WTC11 (cell line): Measurements from ENCODE around the gene PEX10. TPM values are rescaled to one million over a fixed set of nuclear protein-coding genes. Genes with fewer than 3 reads are reported as not detected.

ENCODE experiments used
- ATAC-seq: fragments of 200-7000 bp; cut with Tn5 transposase; 2 replicates; pipeline ENCODE4 v1.10.0; 2021; ENCODE audit warnings: mild to moderate bottlenecking, moderate library complexity
- CTCF ChIA-PET: fragments of 300-600 bp; sonication (Branson Sonifier 250); formaldehyde crosslinking; loops from one replicate; lab custom pipeline; 2021; ENCODE audit warnings: antibody characterized with exemption; lab: Charles Lee
- POLR2A ChIA-PET: fragments of 350-600 bp; sonication (Branson Sonifier 250); formaldehyde crosslinking; loops from one replicate; lab custom pipeline; 2021; ENCODE audit warnings: antibody characterized with exemption; lab: Charles Lee
- DNase-seq: peaks from one replicate; pipeline ENCODE4 v3.0.0; 2021; ENCODE audit warnings: low spot score
- H3K27ac Mint-ChIP-seq: 2 replicates; pipeline ENCODE4 v1.8.0; 2021; ENCODE audit warnings: mixed read lengths
- H3K27me3 Mint-ChIP-seq: 2 replicates; pipeline ENCODE4 v1.8.0; 2021; ENCODE audit warnings: low read depth, mild to moderate bottlenecking, moderate library complexity, mixed read lengths
- H3K36me3 Mint-ChIP-seq: 2 replicates; pipeline ENCODE4 v1.8.0; 2021; ENCODE audit warnings: mixed read lengths
- H3K4me1 Mint-ChIP-seq: 2 replicates; pipeline ENCODE4 v1.8.0; 2022; ENCODE audit warnings: mixed read lengths
- H3K4me3 Mint-ChIP-seq: 2 replicates; pipeline ENCODE4 v1.8.0; 2021; ENCODE audit warnings: mild to moderate bottlenecking, moderate library complexity, mixed read lengths
- H3K9me3 Mint-ChIP-seq: 2 replicates; pipeline ENCODE4 v1.8.0; 2021; ENCODE audit warnings: mixed read lengths
- AR ChIP-seq: fragments of 250-450 bp; sonication (Bioruptor Pico); IDR thresholded peaks from 2 replicates; pipeline ENCODE4 v1.9.0; 2021; ENCODE audit warnings: mild to moderate bottlenecking
- ARID4B ChIP-seq: sonication (generic); formaldehyde crosslinking; IDR thresholded peaks from 2 replicates; pipeline ENCODE4 v1.8.0; 2023; ENCODE audit warnings: missing genetic modification reagents, mild to moderate bottlenecking, borderline replicate concordance
- ATF2 ChIP-seq: sonication (generic); formaldehyde crosslinking; IDR thresholded peaks from 2 replicates; pipeline ENCODE4 v1.8.1; 2022; ENCODE audit warnings: low read depth, missing genetic modification reagents, borderline replicate concordance
- ATF6 ChIP-seq: sonication (generic); formaldehyde crosslinking; IDR thresholded peaks from 2 replicates; pipeline ENCODE4 v1.8.1; 2023; ENCODE audit warnings: mild to moderate bottlenecking, missing genetic modification reagents
- CBFB ChIP-seq: sonication (generic); formaldehyde crosslinking; IDR thresholded peaks from 2 replicates; pipeline ENCODE4 v1.8.1; 2022; ENCODE audit warnings: mild to moderate bottlenecking, low read depth, missing genetic modification reagents
- E2F5 ChIP-seq: sonication (generic); formaldehyde crosslinking; IDR thresholded peaks from 2 replicates; pipeline ENCODE4 v1.8.1; 2022; ENCODE audit warnings: mild to moderate bottlenecking, moderate library complexity, missing genetic modification reagents
- ERG ChIP-seq: fragments of 250-450 bp; sonication (Bioruptor Pico); IDR thresholded peaks from 2 replicates; pipeline ENCODE4 v1.8.0; 2021; ENCODE audit warnings: mild to moderate bottlenecking
- RELA ChIP-seq: sonication (generic); formaldehyde crosslinking; IDR thresholded peaks from 2 replicates; pipeline ENCODE4 v1.8.1; 2022; ENCODE audit warnings: missing genetic modification reagents, mild to moderate bottlenecking, borderline replicate concordance
- SOX15 ChIP-seq: fragments of 250-450 bp; sonication (Bioruptor Pico); IDR thresholded peaks from 2 replicates; pipeline ENCODE4 v1.9.0; 2021; ENCODE audit warnings: mild to moderate bottlenecking
- USF1 ChIP-seq: sonication (generic); formaldehyde crosslinking; IDR thresholded peaks from 2 replicates; pipeline ENCODE4 v1.8.0; 2022; ENCODE audit warnings: mild to moderate bottlenecking, missing genetic modification reagents
- ZMAT4 ChIP-seq: fragments of 250-450 bp; sonication (Bioruptor Pico); IDR thresholded peaks from 2 replicates; pipeline ENCODE4 v1.9.0; 2021; ENCODE audit warnings: mild to moderate bottlenecking
- ZNF219 ChIP-seq: sonication (generic); formaldehyde crosslinking; IDR thresholded peaks from 2 replicates; pipeline ENCODE4 v1.8.0; 2023; ENCODE audit warnings: missing genetic modification reagents, mild to moderate bottlenecking, borderline replicate concordance
- ZNF232 ChIP-seq: sonication (generic); formaldehyde crosslinking; IDR thresholded peaks from 2 replicates; pipeline ENCODE4 v1.8.0; 2022; ENCODE audit warnings: mild to moderate bottlenecking, missing genetic modification reagents
- ZNF281 ChIP-seq: sonication (generic); formaldehyde crosslinking; IDR thresholded peaks from 2 replicates; pipeline ENCODE4 v1.8.0; 2023; ENCODE audit warnings: mild to moderate bottlenecking, missing genetic modification reagents
- ZNF512 ChIP-seq: sonication (generic); formaldehyde crosslinking; IDR thresholded peaks from 2 replicates; pipeline ENCODE4 v1.8.1; 2022; ENCODE audit warnings: missing genetic modification reagents, borderline replicate concordance
- total RNA-seq: library from RNA; stranded (reverse); gene quantifications from 3 replicates; pipeline ENCODE4 v1.2.3, GENCODE V29; 2021

PEX10 gene
- total RNA-seq, 1 experiment from 2014 or later, result 29.3 TPM

- no peak overlapping the region for H3K4me3 Mint-ChIP-seq
- ATAC-seq (no peak), DNase-seq (no peak)
- POLR2A ChIA-PET, result no interaction called here
- H3K36me3 Mint-ChIP-seq, result no peaks in the 10 kb centered on the region
- H3K4me1 Mint-ChIP-seq, result no peaks in the 10 kb centered on the region
- TF ChIP-seq CBFB (CRISPR knock-in tag) (no peak), ATF2 (CRISPR knock-in tag) (no peak), ARID4B (CRISPR knock-in tag) (no peak), ZNF281 (no peak), AR (CRISPR knock-in tag) (no peak), SOX15 (CRISPR knock-in tag) (no peak)
- CTCF ChIA-PET, result no interaction called here
- H3K9me3 Mint-ChIP-seq, result no peaks in the 10 kb centered on the region
- no peak overlapping the region for H3K27ac Mint-ChIP-seq
- peaks cover 15% of the 10 kb centered on the region for H3K27me3 Mint-ChIP-seq
Observed at GRCh38 chr1:2438641-2439040, 26.3 kb upstream of the PEX10 start.

GRCh38 chr1:2438038-2438437 is 25.7 kb upstream of the PEX10 start:
- no peak for DNase-seq
- H3K4me3 Mint-ChIP-seq, result no peak overlapping the region
- ATAC-seq, result no peak
- no peaks in the 10 kb centered on the region for H3K36me3 Mint-ChIP-seq
- ChIA-PET CTCF (no interaction called here), POLR2A (no interaction called here)
- no peaks in the 10 kb centered on the region for H3K9me3 Mint-ChIP-seq
- peak overlapping the region; percentile 36; the same call in 1 of the 2 replicates for H3K27ac Mint-ChIP-seq
- H3K4me1 Mint-ChIP-seq, result no peaks in the 10 kb centered on the region
- H3K27me3 Mint-ChIP-seq, result peaks cover 13% of the 10 kb centered on the region
- TF ChIP-seq ZNF219 (CRISPR knock-in tag) (no peak), ERG (CRISPR knock-in tag) (no peak), ZMAT4 (CRISPR knock-in tag) (no peak), E2F5 (CRISPR knock-in tag) (no peak), ATF6 (CRISPR knock-in tag) (no peak), RELA (CRISPR knock-in tag) (no peak), USF1 (CRISPR knock-in tag) (no peak), ZNF232 (no peak), ZNF512 (CRISPR knock-in tag) (no peak)
